CD4-positive, alpha-beta T cell treated with Interleukin-21 for 1 hour (primary cell): ENCODE measurements around the gene XPNPEP2.

Experiments
- DNase-seq: peaks from one replicate; pipeline ENCODE4 v3.0.0-alpha.2; 2020

The XPNPEP2 gene

DNA sequence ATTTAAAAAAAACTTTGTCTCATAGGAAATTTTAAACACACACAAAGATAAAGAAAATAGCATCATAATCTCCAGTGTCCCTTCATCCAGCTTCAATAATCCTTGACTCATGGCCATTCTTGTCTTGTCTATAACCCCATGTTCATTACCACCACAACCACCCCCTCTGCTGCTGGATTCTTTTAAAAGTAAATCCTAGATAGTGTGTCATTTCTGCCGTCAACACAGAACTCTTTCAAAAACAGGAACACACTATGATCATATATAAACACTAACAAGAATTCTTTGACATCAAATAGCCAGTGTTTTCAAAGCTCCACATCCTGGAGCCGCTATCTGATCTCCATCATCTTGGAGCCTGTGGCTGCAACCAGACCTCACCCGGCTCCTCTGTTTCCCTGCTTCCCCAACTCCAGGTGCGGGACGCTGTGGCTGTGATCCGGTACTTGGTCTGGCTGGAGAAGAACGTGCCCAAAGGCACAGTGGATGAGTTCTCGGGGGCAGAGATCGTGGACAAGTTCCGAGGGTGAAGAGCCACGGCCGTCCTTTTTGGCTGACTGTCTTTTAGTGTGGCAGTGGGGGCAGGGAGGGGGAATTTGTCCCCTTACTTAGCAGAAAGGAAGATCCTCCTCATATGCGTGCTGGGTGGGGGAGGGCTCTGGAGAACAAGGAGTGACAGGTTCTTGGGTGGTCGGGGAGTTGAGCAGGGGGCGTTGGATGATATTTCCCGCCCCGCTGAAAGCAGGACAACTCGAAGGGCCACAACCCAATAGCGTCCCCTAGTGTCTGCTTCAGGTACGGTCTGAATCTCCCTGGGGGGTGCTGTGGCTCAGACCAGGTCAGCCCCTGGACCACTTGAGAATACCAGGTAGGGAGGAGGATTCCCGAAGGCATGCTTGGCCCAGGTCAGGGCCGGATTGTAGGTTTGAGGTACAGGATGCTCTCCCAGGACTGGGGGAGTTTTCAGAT lies 15.6 kb downstream of the XPNPEP2 start:
- no peak for DNase-seq

DNA sequence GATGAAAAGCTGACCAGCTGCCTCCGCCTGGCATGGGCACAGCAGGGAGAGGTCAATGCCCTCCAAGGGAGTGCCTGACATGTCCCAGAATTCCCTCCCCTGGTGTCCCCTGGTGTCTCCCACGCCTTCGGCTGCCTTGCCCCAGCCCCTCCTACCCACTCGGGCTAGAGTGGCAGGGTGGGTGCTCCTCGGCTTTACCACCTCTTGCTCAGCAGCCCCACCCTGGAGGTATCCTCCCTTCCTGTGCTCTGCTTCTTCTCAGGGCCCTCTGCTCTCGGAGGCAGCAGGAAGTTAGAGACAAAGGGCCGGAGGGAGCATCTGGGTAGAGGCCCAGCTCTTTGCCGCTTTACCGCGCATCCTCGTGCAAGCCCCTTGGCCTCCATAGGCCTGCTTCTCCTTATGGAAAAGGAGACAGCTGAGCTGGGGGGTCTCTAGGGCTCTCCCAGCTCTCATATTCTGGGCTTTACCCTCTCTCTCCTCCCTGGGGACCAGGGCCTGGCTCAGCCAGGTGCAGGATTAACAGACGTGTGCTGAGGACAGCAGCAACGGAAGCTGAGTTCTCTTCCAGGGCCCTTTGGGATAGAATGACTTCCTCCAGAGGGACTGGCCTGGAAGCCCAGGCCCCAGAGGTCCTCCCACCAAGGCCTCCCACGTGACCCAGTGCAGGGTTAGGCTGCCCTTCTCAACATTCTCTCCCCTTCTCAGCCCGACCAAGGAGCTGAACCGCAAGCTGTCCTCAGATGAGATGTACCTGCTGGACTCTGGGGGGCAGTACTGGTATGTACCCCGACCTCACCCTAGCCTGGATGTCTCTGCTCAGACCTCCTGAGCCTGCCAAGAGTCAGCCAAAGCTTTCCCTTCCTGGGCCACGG lies 17.2 kb downstream of the XPNPEP2 start:
- DNase-seq = peak; percentile 44

DNA sequence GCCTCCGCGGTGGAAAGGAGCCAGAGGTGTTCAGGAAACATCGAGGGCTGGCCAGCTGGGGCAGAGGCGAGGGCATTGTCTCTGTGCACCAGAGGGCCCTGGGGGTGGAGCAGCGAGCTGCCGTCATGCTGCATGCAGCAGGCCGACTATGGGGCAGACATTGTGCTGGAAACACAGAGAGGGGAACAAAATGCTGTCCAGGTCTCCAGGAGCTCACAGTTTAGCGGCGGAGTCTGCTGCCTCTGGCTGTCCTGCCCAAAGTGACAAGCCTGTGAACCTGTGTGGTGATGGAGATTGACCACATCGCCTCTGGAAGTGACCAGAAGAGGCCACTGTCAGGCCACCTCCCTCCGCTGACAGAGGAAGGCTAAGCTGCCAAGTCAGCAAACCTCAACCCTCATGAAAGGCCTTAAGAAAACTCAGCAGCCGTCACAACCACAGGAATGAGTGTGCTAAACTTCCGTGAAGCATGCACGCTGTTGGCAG lies 20.8 kb downstream of the XPNPEP2 start:
- DNase-seq = peak; percentile 63

DNA sequence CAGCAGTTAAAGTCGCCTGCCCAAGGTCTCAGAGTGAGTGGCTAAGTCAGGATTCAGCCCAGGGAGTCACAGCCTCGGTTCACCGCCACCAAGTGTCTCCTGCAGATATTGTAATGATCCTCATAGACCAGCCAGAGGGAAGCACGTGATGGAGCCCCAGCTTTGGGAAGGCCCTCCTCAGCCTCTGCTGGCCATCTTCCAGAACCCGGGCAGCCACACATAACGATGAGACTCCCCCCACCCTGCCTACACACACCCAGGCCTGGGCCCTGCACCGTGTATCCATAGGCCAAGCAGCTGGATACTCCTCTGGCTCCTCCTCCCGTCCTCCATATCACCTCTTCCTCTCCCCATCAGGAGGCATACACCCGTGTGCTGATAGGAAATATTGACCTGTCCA lies 21.4 kb downstream of the XPNPEP2 start:
- no peak for DNase-seq

DNA sequence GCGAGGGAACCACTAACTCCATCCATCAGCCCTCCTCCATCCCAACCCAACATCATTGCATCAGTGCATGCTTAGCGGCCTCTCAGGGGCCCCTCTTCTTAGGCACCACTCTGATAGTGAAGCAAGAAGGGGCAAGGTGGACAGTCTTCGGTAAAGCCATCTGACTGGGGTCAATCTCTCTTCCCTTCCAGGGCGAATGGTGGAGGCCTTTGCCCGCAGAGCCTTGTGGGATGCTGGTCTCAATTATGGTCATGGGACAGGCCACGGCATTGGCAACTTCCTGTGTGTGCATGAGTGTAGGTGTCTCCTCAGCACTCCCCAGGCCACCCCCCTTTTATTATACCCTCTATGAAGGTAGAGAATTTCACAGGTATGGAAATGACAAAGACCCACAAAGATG lies 22.2 kb downstream of the XPNPEP2 start:
- DNase-seq = no peak

DNA sequence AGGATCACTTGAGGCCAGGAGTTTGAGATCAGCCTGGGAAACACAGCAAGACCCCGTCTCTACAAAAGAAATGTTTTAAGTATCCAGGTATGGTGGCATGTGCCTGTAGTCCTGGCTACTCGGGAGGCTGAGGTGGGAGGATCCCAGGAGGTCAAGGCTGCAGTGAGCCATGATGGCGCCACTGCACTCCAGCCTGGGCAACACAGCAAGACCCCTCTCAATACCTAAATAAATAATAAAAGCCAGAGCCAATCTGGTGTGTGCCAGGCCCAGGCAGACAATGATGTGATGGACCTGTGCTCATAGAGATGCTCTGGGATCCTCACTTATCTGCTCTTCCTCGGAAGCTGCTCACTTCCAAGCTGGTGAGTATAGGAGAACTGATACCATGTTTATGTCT lies 22.8 kb downstream of the XPNPEP2 start:
- DNase-seq = no peak

DNA sequence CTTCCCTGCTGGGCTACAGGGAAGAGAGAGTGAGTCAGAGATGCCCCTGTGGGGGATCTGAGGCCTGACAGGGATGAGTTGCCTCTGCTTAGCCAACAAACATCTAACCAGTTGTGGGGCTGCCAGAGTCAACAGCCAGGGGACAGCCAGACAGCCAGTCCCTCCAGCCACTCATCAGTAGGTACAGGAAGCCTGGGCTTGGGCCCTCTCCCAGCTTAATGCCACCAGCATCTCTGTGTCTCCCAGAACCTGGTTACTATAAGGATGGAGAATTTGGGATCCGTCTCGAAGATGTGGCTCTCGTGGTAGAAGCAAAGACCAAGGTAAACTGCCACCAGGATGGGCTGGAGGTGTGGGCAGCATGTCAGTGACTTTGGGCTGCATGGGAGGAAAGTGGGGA lies 23.7 kb downstream of the XPNPEP2 start:
- no peak for DNase-seq

DNA sequence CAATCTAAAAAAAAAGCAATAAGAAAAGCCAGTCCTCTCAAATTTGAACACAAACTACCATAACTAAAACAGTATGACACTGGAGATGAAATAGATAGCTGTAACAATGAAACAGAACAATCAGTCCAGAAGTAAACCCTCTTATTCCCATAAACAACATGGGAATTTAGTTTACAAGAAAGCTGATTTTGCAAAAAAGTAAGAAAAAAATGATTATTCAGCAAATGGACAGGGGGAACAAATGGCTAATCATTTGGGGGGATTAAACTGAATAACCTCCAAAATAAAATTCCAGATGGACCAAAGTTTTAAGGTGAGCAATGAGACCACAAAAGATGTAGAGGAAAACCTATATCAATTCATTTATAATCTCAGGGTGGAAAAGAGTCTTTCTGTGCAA lies 24.9 kb downstream of the XPNPEP2 start:
- DNase-seq = no peak

DNA sequence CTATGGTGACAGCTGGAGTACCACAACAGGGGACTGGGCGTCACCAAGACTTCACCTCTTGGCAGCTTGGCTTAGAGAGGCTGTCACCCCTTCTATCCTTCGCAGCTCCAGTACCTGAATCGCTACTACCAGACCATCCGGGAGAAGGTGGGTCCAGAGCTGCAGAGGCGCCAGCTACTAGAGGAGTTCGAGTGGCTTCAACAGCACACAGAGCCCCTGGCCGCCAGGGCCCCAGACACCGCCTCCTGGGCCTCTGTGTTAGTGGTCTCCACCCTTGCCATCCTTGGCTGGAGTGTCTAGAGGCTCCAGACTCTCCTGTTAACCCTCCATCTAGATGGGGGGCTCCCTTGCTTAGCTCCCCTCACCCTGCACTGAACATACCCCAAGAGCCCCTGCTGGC lies 29.4 kb downstream of the XPNPEP2 start:
- DNase-seq = no peak

DNA sequence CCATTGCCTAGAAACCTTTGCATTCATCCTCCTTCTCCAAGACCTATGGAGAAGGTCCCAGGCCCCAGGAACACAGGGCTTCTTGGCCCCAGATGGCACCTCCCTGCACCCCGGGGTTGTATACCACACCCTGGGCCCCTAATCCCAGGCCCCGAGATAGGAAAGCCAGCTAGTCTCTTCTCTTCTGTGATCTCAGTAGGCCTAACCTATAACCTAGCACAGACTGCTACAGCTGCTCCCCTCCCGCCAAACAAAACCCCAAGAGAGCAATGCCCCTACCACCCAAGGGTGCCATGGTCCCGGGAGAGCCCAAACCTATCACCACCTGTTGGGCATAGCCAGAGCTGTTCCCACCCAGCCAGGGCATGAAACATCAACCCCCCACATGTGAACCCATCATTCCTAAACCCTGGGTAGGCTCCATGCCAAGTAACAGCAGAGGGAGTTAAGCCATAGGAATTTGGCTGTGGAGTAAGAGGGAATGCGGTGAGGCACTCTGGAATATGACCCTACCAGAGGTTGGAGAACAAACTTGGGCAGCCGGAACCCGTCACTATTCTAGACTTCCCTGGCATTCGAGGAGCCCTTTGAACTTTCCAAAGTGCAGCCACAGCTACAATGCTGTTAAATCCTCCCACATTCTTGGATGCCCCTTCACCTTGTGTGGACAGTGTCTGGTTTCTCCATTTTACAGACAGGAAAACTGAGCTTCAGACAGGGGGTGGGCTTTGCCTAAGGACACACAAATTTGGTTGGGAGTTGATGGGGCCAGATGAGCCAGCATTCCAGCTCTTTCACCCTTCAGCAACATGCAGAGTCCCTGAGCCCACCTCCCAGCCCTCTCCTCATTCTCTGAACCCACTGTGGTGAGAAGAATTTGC lies 30.0 kb downstream of the XPNPEP2 start:
- no peak for DNase-seq

DNA sequence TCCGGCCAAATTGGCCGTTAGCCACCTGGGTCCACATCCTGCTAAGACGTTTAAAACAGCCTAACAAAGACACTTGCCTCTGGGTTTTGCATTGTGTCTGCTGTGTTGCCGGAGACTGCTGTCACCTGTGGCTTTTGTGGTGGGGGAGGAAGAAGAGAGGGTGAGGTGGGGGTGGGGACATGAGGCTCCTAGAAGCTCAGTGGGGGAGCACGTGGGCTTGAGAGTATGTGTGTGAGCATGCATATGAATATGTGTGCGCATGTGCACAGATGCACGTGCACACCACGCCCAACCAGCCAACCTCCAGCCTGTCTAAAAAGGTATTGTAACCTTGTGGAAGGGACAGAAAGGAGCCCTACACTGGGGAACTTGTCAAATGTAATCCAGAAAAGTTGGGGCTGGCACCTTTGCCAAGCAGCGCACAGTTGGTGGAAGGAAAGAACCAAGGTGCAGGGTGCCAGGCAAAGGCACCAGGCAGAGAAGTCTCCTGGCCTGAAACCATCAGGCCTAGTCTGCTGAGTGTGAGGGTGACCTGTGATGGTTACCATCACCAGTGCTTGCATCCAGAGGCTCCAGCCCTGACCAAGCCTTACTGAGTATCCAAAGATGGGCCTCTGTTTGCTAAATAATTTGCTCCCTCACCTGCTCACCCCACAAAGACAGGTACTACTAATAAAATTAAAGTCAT lies 30.8 kb downstream of the XPNPEP2 start:
- DNase-seq = peak; percentile 82

DNA sequence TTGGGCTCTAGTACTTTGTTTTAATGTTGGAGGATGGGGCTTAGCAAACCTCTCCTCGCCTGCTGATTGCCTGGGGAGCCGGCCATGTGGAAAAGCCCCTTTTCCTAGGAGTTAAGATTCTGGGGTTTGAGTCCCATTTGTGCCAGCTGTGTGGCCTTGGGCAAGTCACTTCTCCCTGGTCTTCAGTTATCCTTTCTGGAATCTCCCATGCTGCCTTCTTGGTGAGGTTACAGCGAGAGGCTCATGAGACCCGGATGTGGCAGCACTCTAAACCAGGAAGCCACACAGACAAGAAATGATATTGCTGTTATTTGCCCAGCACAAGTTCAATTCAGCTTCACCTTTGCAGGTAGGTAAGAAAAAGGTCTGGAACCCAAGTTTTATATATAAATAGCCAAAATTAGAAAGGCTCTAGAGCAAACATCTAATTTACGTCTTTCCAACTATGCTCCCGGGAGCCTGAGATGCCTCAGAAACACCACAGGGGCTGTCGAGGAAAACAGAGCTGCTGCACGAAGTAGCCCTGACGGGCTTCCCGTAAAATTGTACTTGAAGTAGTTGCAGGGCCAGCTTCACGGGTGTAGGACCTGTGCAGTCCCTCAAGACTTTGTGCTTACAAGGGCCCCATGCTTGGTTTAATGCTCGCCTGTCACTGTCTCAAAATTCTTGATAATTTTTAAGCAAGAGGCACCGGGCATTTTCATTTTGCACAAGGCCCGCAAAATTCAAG lies 32.7 kb downstream of the XPNPEP2 start:
- peak; percentile 48 for DNase-seq

DNA sequence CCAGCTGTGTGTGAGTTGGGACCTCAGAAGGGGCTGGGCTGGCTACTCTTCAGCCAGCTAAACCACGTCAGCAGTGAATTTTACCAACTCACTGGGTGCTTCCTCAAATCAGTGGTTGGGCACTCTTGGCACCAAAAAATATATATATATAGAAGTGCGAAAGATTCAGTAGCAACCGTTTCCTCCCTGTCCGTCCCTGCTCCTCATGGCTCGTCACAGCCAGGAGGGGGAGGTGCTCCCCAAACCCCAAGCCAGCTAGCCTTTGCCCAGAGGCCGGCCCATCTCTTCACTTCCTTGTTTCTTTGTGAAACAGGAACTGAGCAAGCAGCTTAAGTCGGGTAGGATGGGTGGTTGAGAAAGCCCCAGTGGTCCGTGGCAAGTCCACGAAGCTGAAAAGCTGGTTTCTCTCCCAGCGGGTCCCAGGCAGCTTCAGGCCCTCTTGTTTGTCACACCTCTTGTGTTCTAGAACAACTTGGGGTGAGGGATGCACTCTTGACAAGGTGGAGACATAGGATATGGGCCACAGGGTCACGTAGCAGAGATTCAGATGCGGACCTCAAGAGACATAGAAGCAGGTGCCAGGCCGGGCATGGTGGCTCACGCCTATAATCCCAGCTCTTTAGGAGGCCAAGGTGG lies 34.1 kb downstream of the XPNPEP2 start:
- peak; percentile 65 for DNase-seq

DNA sequence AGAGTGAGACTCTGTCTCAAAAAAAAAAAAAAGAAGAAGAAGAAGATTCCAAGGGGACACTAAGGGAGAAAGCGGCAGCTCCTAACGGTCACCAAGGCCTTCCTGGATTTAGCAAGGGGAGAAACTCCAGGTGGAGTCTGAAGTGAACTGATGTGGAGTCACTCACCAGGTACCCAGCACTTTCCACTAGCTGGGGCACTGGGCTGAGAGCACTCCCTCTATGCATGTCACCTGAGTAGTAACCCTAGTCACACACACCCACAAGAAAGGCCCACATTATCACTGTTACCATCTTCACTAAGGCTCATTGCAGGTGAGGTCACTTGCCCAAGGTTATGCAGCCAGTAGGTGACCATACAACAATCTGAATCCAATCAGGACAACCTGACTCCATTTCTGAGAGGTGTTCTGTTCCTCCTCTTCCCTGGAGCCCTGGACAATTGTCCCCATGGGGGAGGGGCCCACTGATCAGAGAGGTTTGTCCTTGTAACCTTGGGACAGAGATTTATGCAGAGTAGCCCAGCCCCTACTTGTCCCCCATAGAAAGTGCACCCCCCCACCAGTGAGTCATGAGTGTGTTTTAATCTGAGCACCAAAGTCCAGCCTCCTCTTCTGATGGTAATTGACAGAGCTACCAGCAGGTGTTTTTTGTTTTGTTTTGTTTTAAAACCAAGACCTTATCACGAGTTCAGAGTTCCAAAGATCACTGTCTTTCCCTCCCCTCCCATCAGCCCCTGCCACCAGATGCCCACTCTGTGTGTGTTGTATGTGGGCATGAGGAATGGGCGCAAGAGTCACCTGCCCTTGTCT lies 35.1 kb downstream of the XPNPEP2 start:
- no peak for DNase-seq

DNA sequence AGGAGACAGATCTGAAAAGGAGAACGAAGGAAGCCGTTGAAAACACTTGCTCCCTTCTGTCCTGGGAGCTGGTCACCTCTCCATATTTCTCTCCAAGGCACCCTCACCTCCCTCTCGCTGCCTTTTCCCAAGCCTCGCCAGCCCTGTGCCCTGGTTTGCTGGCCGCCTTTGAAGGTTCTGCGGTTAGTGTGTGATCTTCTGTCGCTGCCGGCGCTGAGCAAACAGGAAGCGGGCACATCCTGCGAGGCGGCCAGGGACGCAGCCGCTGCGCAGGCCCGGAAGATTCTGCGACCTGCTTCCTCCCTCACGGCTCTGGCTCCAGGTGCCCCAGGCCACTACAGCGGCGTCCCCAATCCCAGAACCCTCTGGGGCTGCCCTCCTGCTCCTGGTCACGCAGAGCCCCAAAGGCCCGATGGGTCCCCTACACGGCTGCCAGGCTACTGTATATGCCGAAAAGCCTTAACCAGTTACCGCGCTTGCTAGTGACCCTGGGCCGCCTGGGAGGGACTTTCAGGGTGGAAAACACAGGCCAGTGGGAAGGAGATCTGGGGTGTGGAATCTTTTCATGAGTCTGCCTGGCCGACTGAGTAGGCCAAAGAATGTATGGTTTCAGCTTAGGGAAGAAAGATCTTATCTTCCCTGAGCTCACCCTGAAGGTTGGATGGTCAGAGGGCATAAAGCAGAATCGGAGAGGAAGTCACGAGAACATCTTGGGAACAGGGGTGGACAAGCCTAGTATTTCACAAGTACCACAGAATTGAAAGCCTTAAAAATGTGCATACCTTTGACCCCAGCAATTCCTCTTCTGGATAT lies 38.6 kb downstream of the XPNPEP2 start:
- peak; percentile 75 for DNase-seq

DNA sequence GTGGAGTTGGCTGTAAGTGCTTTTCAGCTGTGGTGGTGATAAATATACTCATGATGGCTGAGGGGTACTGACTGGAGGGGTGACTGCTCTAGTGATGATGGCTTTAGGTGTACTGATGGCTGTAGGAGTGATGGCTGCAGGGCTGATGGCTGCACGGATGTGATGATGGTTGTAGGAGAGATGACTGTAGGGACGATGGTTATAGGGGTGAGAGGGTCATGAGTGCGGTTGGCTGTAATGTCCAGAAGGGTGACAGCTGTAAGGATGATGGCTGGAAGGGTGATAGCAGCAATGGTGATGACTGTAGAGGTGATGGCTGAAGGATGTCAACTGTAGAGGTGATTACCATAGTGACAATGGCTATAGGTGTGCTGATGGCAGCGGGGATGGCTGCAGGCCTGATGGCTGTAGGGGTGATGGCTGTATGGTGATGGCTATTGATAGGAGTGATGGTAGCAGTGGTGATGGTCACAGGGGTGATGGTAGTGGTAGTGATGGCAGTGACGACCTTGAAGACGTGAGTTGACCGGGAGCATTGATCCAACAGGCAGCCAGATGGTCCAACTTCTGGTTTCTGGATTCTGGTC lies 40.4 kb downstream of the XPNPEP2 start:
- DNase-seq = no peak

DNA sequence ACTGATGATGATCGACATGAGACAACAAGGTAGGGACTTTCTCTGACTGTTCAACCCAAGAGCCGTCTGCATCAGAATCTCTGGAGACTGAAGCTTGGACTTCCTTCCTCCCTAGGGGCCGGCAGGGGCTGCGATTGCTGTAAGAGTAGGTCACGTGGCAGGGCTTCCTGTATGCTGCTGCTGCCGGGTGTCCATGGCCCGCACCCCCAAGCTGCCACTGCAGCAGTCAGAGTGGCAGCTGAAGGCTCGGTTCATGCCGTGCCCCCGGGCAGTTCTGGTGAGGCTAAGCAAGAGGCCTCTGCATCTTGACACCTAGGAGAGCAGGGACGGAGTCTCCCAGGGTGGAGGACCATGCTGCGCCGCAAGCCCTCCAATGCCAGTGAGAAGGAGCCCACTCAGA lies 41.0 kb downstream of the XPNPEP2 start, which contains the start of gene SASH3:
SASH3 (plus strand) TSS at position 203 of the 400 bp plus-strand sequence; CDS start at position 352, 149 bp downstream.
- DNase-seq = peak; percentile 77

DNA sequence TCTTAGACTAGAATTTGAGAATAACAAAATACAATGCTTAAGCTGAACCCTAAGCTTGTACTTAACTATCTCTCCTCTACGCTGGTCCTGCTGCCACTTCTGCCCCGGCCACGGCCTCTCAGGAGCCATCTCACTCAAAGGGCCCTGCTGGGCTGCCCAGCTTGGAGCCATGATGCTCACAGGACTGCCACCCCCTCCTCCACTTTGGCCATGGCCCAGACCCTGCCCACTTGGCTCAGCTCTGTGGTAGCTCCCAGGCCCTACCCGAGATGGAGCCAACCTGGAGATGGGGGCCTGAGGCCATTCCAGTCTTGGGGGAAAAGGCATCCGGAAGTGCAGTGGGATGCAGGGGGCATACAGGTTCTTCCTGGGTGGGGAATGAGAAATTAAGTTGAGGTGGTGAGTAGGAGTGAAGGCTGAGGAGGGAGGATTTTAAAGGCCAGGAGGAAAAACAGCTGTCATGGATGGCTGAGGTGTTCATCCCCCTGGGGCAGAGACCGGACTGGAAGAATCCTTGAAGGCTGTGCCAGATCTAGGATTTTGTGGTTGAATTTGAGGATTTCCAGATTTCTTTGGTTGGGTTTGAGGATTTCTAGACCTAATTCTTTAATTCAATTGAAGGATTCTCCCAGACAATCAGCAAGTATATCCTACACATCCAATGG lies 41.8 kb downstream of the XPNPEP2 start:
- DNase-seq = no peak
